AG10803 (cell line): ENCODE data around the gene HOXB1.

Source experiments
- DNase-seq: peaks from one replicate; pipeline ENCODE4 v3.0.0; 2010; ENCODE audit warnings: low read depth
- H3K4me3 ChIP-seq: 2 replicates; pipeline ENCODE4 v1.5.1; 2011; ENCODE audit warnings: mild to moderate bottlenecking, low read length, control low read depth
- TF ChIP-seq, protein P1 (sequence below): conservative IDR thresholded peaks from 2 replicates; pipeline ENCODE4 v1.5.1; 2011; ENCODE audit warnings: mild to moderate bottlenecking, low read length, control low read depth, inconsistent platforms

The HOXB1 gene

DNA sequence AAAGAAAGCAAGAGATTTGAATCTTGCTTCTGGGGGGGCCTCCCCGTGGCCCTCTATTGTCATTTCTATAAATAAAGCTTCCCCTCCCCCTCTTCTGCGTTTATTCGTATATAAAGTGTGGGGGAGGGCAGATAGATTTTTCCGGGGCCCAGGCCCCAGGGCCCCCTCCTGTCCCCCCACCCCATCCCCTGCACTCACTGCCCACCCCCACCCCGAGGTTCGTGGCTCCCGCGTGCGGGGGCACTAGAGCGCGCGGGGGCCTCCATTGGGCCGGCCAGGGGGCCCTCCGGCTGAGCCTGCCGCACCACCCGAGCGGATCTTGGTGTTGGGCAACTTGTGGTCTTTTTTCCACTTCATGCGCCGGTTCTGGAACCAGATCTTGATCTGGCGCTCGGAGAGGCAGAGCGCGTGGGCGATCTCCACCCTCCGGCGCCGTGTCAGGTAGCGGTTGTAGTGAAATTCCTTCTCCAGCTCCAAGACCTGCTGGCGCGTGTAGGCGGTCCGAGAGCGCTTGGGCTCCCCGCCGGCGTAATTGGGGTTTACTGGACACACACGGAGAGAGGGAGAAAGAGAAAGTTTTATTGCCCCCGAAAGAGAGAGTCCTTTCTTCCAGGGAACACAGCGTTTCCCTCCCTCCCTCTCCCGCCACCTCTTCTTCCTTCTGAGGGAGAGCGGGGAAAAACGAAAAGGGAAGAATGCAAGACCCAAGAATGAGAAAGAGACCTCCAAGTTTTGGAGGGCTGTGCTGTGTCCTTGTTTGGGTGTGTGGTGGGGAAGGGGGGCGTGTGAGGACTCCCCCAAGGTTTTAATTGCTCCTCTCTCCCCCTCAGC, 45.9 kb upstream of the HOXB1 start:
- H3K4me3 ChIP-seq, result peak overlapping the region; percentile 82
- TF ChIP-seq, protein P1, sequence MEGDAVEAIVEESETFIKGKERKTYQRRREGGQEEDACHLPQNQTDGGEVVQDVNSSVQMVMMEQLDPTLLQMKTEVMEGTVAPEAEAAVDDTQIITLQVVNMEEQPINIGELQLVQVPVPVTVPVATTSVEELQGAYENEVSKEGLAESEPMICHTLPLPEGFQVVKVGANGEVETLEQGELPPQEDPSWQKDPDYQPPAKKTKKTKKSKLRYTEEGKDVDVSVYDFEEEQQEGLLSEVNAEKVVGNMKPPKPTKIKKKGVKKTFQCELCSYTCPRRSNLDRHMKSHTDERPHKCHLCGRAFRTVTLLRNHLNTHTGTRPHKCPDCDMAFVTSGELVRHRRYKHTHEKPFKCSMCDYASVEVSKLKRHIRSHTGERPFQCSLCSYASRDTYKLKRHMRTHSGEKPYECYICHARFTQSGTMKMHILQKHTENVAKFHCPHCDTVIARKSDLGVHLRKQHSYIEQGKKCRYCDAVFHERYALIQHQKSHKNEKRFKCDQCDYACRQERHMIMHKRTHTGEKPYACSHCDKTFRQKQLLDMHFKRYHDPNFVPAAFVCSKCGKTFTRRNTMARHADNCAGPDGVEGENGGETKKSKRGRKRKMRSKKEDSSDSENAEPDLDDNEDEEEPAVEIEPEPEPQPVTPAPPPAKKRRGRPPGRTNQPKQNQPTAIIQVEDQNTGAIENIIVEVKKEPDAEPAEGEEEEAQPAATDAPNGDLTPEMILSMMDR, result no peak
- peak; percentile 75 for DNase-seq

DNA sequence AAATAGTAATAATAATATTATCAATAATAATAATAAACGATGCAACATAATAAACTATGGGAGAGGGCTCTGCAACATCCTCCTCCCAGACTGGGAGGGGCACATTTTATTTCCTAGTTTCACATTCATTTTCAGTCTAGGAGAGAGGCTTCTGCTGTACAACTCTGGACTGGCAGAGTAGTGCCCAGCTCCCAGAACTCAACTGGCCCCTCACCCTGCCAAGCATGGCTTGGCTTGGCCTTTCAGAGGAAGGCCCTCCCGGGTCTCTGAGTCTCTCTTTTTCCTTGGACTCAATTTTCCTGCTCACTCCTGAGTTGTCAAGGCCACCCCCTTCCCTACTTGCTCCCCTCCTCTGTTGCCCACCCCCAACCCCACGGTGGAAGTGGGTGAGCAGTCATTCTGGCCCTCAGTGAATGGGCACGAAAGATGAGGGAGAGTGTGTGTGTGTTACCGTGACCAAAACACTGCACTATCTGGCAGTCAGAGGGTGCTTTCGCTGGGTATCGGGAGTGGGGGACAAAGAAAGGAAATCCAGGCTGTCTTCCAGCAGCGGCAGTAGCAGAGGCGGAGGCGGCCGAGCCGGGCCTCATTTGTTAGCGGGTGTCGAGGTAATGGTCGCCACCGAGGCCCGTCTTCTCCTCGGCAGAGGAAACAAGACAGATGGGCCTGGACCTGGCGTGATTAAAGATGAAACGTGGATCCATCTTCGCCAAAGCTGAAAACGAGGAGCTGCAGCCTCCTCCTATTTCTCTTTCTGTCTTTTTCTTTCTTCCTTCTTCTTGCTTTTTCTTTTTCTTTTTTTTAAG, 45.1 kb upstream of the HOXB1 start:
- peak; percentile 55 for DNase-seq
- TF ChIP-seq, protein P1, result no peak

DNA sequence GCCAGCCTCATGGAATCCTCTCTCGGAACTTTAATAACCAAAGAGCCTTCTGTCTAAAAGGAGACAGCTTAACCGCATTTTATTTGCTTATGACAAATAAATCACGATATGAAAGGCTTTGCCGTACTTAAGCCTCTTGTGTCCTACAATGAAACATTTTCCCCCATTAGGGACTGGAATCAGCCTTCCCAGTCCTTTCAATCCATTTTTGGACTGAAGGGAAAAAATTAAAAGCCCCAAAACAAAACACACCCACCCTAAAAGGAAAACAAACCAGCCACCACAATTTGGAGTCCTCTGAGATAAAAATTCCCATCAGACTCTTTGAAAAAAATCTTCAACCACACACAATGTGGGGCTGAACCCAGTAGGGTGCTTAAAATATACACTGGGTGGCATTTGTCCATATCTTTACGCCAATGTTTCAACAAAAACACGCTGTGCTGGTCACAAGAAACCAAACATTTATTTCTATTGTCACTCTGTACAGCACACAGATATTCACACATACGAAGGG, 44.3 kb upstream of the HOXB1 start:
- peak; percentile 85 for DNase-seq
- peak overlapping the region; percentile 59 for H3K4me3 ChIP-seq
- TF ChIP-seq, protein P1, result no peak

More for the DNA sequence above, 45.1 kb upstream of the HOXB1 start:
- H3K4me3 ChIP-seq, result peak overlapping the region; percentile 59

DNA sequence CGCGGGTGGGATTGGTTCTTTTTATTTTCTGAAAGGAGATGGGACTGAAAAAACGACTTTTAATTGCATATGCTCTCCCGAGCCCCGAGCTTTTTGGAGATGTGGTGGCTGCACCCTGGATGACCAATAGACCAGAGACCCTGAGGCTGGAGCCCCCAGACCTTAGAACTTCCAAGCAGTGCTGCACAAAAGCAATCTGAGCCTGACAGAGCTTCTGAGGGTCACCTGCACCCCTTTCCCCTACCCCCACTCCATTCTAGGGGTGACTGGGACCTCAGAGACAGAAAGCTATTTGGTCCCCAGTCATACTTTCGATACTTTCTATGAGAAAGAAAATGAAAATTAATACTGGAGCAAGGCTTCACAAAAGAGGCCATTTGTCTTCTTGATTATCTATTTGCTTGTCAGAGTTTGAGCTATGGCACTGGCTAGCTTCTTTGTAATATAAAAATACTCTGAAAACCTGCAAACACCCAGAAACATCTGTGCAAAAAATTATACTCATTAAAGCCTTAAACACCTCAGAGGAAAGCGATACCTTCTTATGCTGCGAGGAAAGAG, 43.8 kb upstream of the HOXB1 start:
- peak overlapping the region; percentile 59 for H3K4me3 ChIP-seq
- no peak for DNase-seq
- TF ChIP-seq, protein P1, result no peak

DNA sequence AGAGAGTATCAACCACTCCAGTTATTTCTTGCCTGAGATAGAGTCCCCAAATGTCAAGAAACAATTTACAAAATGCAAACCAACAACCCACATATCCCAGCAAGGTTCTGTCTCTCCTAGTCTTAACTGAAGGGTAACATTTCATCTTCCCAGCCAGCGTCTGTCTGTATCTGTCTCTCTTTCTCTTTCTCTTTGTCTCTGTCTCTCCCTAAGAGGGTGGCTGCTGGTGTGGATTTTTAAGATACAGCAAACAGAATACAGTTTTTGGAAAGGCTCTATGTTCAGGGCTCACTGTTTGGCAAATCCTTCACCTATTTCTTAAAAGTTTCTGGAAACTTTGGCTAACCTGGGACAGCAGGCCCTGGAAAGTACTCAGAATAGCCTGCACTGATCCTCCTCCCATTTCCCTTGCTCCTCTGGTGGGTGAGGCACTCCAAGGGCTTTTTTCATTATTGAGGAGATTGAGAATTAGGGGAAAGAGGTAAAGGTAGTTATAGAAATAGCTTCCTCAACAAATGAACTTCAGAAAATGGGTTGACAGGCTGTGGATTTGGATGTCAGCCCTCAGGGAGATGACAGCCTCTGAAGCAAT, 41.1 kb upstream of the HOXB1 start:
- TF ChIP-seq, protein P1, result no peak
- peak overlapping the region; percentile 59 for H3K4me3 ChIP-seq

DNA sequence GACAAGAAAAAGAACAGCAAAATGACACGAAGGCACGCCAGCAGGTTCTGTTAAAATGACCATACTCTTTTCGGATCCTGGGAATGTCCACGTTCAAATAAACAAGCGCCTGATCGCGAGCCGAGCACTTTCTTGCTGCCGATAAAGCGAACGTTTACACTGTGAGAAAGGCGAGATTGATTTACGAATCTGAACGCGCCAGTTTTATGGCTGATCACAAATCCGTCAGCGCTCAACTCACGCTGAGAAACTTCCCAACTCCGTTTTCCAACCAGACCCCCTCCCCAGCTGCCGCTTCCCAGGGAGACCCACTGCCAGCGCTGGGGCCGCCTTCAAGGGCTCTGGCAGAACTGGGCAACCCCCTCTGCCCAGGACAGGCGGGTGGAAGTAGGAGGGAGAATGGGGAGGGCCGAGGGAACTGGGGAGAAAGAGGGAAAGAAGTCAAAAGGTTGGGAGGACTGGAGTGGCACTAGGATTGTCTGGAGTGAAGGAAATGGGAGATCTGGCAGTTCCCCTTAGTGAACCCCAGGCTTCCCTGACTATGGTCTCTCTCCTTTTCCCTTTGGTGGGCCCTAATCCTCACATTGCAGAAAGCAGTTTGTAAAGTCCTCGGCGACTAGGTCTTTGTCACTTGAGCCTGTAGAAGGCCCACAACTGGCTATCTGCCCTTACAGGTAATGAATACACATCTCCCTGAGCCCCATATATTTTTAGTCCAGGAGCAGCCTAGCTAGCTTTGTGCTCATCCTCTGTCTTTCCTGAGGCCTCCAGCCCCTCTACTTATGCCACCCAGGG, 40.4 kb upstream of the HOXB1 start:
- no peak for DNase-seq
- peak overlapping the region; percentile 59 for H3K4me3 ChIP-seq

More for the DNA sequence above, 41.1 kb upstream of the HOXB1 start:
- DNase-seq, result no peak

More for the DNA sequence above, 40.4 kb upstream of the HOXB1 start:
- TF ChIP-seq, protein P1, result no peak
